COR-L47 (cell line): Measurements from ENCODE around the gene CMTM4.
"Not testable (repeated sequence)": the region's sequence is repeated elsewhere in the genome, so short reads cannot be mapped to it uniquely, and the experiment has no call there.

Experiments used
- DNase-seq: peaks from one replicate; lab custom pipeline; 2025; lab: John Stamatoyannopoulos, UW

Gene CMTM4

DNA sequence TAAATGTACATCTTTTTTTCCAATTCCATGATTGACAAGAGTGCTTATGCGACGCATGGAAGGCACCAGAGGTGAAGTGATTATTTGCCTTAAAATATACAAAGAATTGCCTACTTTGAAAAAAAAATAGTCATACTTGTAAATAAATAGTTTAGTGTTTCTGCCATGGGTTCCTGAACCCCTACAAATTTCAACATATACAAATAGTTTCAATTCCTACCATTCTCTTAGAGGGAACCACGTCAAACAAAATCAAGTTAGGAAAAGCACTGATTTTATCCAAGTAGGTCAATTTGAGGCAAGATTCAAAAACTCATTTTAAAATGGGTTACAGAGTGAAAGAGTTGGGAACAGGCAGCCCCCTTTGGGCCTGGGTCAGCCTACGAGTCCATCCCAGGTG, 80.4 kb downstream of the CMTM4 start:
- no peak for DNase-seq

DNA sequence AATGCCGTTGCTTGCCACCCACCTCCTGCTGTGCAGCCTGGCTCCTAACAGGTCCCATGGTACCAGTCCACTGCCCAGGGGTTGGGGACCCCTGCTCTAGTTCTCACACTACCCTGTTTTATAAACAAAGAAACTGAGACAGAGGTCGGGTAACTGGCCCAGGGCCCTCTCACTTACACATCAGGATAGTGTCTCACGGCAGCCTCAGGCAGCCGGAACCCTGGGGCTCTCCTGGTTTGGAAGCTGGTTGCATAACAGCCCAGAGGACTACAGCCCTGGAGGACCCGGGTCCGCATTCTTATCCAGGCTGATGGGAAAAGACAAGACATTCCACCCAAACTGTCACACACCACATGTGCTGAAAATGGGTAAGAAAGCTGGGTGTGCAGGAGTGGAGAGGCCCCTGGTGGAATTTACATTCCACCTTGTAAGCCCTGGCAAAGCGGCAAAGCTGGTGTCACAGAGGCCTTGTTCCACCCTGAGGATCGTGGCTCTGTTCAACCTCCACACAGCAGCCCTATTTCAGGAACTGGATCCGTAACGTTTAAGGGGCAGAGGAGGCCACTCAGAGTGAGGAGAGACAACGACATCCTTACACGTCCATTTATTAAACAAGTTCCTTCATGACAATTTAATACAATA, 82.3 kb downstream of the CMTM4 start:
- no peak for DNase-seq

DNA sequence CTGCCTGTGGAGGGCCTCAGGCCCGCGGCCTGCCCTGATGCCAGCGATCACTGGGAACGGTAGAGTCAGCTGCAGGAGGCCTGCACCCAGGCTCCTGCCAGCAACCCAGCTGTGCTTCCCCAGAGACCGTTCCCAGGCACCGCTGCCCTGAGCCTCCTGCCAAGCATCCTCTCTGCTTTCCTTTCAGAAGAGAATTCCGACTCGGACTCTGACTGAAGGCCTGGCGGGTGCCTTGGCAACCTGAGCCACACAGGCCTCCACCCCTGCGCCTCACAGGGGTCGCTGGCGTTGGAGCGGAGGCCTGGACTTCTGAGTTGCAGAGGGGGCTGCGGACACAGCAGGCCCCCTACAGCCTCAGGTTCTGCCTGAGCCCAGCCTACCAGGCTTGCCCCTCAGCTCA, 84.1 kb downstream of the CMTM4 start:
- DNase-seq = no peak

DNA sequence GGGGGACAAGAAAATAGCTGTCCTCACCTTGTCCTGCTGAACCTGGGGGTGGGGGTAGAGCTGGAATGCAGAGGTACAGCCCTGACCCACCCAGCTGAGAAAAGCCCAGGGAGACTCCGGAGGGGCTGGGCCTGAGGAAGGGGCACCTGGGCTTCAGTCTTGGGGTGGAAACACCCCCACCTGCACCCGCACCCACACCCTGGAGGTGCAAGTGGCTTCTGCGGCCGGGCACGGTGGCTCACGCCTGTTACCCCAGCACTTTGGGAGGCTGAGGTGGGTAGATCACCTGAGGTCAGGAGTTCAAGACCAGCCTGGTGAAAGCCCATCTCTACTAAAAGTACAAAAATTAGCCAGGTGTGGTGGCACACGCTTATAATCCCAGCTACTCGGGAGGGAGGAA, 84.6 kb downstream of the CMTM4 start:
- DNase-seq = not testable (repeated sequence)

DNA sequence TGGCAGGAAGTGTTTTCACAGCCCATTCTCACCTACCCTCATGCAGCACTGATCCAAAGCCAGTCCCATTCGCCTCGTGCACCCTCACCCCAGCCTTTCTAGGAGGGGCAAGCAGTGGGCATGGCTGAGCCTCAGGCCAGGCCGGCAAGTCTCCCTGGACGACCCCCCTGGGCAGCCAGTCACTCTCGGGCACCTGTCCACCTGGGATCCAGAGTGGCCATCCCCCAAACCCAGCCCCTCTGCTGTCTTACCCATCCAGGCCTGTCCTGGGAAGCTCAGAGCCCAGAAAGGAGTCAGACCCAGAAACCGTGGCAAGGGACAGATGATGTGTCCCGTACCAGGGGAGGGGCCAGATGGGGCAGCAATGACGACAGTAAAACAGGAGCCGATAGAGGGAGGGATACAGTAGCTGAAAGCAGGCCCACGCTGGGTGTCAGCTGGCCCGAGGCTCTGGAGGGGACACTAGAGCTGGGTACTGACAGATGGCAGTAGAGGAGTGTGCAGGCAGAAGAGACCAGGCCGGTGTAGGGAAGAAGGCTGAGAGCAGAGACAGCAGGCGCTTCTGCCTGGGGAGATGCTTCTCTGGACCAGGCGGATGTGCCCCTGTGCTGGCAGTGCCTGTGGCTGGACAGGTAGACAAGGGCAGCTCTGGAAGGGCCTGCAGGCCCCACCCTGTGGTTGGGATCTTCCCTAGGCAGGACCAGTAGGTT, 86.3 kb downstream of the CMTM4 start:
- no peak for DNase-seq

DNA sequence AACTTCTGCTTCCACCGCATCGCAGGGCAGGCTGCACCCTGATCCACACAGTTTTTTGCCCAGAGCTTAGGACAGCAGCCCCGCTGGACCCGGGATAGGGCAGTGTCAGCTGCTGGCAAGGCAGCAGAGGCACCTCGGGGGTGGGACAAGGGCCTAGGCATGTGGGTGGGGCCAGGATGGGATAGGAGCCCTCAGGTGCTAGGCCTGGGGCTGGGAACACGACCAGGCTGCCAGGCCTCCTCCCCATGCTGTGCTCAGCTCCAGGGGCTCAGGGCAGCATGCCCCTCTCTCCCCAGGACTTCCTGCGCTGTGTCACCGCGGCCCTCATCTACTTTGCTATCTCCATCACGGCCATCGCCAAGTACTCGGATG, 87.4 kb downstream of the CMTM4 start:
- DNase-seq = no peak

DNA sequence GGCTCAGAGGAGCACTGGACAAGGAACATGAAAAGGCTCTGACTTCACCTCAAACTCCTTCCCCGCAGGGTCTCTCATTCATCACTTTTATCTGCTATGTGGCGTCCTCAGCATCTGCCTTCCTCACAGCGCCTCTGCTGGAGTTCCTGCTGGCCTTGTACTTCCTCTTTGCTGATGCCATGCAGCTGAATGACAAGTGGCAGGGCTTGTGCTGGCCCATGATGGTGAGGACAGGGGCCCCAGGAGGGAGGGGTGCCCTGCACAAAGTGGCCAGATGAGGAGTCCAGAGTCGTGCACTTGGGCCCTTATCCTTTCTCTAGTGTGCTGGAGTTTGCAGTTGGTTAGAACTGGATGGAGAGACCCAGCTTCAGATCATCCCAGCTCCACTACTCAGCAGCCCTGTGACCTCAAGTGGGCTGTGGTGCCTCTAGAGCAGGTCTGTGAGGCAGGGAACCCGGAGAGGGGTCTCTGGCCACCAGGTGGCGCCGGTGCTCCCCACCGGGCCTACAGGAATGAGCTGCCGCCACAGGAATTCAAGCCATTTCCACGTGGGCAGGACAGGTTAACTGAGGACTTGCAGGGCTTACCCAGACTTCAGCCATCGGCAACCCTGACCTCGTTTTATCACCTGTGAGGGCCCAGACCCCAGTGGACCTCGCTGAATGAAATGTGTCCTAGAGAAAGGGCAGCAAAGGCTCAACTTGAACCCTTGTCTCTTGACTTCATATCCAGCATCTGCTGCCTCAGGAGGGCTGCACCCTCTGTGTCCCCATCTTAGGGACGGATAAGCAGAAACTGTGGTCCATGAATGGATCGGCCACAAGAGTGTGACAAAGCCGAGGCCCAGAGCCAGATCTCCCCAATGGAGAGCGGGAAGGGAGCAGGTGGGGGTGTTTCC, 88.1 kb downstream of the CMTM4 start:
- peak; percentile 70 for DNase-seq

DNA sequence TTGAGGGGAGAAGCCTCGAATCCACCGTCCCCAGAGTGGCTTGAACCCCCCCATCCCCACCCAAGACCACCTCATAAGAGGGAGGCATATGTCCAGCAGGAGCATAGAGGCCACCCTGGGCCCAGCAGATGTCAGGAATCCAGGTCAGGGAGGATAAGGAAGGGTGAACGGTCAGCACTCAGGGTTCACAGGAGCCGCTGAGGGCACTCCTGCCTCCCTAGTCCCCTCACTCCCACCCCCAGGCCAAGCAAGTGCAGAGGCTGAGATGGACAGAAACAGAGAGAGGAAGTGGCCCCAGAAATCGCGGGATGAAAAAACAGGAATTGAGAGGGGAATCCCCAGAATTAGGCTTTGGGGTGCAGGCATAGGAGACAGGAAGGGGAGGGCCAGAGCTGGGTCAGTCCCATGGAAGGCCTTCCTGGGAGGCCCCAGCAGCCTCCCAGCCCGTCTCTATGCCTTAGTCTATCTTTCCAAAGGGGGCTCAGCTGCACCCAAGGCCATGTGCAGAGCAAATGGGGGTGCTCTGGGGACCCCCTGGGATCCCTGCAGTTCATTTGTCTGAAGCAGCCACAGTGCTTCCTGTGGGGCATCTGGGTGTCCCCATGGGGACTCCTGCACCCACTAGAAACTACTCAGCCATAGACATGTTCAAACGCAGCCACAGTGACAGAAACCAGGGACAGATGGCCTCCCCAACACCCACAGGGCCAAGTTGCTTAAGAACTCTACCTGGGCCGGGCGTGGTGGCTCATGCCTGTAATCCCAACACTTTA, 90.4 kb downstream of the CMTM4 start:
- no peak for DNase-seq

DNA sequence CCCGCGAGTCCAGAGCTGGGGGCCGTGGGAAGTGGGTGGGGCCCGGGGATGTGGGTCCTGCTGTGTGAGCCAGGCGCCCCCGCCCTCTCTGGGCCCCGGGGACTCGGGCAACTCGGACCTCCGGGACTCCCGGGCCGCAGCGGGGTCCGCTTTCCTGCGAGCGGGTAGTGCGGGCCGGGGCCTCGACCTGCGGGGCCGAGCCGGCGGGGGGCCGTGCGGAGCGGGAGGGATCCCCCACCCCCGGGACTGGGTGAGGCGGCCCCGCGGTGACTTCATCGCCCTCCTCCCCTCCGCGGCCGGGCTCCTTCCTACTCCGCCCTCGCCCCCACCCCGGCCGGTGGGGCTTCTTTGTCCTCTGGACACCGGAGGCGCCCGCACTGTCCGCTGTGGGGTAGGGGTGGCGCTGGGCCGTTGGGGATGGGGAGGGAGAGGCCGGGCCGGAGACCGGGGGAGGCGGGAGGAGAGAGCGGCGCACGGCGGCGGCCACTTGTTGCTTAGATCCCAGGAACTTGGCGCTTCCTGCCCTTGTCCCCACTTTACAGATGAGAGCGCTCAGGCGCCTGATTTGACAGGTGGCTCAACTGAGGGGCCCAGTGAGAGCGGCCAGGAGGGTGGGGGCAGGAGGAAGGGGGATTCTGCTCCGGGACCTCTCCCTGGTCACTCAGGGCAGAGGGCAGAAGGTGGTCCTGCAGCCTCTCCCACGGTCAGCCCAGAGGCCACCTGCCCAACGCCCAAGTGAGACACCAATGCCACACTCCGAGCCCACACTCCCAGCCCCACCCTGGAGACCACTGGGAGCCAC, 91.2 kb downstream of the CMTM4 start:
- no peak for DNase-seq

DNA sequence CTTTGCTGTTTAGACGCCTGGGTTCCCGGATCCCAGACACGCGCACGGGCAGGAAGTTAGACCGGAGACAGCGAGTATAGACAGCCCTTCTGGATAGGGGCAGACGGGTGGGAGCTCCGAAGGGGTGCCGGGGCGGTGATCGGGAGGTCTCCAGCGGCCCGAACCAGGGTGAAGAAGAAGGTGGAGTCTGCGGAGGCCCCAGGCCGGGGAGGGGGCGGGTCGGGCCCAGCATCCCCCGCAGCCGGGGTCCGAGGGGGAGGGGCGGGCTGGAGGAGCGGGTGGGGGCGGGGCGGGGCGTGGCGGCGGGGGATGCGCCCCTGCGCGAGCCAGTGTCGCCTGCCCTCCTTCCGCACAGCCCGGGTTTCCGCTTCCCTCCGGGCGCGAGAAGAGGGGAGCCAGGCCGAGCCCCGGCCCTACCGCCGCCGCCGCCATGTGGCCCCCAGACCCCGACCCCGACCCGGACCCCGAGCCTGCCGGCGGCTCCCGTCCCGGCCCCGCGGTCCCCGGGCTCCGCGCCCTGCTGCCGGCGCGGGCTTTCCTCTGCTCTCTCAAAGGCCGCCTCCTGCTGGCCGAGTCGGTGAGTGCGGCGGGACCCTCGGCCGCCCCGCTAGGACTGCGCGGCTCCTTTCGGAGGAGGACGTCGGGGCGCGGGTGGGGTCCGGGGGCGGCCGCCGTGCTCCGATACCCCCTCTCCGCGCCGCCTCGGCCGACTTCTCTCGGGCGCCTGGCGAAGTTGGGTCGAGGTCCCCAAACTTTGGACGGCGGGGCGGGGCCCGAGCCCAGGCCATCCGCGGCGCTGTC, 92.0 kb downstream of the CMTM4 start, which contains the start of gene CMTM3:
Gene CMTM3, plus strand, starts transcription at position 329 of the 801 bp plus-strand sequence. Its CDS starts 102 bp downstream, at position 431.
- peak; percentile 37 for DNase-seq

DNA sequence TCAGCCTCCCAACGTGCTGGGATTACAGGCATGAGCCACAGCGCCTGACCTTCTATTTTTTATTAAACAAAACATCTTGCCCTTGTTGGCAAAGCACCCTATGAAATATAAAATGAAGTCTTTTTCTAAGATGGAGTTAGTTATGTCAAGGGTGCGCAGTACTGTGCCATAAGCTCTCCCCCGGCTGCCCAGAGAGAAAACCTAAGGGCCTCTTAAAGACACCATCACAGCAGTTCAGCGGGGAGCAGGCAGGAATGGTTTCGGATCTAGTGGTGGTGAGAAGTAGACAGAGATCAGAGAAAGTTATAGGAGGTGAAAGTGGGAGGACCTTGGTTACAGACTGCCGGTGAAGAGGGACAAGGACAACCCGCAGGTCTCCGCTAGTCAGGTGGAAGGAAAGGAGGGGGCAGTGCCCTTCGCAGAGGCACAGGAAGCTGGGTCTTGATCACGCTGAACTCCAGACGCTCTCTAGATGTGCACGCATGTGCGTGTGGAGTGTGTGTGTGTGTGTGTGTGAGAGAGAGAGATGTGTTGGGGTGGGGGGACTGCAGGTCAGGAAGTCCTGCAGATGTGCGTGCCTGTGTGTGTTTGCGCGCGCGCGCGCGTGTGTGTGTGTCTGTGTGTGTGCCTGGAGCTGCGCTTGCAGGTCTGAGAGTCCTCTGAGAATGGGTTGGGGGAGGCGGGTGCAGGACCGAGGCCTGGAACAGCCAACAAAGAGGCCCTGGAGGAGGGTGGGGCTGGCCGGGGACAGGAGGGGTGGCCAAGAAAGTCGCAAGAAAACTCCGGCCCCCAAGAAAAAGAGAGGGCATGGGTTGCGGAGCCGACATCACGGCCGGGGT, 92.8 kb downstream of the CMTM4 start:
- DNase-seq = peak; percentile 23

DNA sequence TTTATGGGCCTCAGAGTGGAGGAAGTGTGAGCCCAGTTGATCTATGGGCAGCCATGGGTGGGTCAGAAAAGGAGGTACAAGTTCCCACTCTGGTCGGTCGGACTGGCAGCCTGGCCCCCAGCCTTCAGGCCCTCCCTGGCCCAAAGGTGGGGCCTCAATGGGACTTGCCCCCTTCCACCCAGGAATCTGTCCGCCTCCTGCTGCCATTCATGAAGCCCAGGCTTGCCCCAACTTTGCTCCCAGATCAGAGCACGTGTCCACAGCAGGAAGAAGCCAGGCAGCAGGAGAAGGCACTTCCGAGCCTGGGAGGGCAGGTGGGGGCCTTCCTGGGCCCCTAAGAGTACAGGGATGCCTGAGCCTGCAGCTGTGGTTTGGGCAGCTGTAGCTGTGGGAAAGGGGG, 95.1 kb downstream of the CMTM4 start:
- DNase-seq = no peak

DNA sequence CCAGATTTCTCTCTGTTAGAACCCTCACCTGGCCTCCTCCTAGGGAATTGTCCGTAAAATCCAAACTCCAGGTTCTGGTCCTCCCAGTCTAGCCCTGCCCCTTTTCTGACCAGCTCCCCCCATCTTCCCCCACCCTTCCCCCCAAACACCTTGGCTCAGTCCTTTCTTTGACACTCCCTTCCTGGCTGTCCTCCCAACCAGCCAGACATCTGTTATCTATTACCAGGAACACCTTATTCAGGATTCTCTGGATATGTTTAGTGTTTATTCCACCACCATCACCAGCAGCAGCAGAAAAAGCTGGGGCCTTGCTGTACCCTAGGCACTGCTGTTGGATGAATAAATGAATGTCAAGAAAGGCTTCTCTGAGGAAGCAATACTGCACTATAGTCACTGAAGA, 96.1 kb downstream of the CMTM4 start:
- DNase-seq = no peak

DNA sequence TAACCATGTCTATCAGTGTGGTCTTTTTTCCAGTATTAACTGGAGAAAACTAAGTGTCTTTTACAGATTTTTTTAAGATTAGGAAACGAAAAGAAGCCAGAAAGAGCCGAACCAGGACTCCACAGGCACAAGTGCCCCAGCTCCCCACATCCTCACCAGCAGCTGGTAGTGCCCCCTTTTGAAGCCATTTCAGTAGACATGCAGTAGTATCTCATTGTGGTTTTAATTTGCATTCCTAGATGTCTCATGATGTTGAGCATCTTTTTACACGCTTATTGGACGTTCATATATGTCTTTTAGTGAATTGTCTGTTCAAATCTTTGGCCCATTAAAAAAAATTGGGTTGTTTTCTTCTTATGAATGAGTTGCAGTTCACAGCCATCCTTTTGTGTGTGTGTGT, 96.8 kb downstream of the CMTM4 start:
- DNase-seq = no peak

DNA sequence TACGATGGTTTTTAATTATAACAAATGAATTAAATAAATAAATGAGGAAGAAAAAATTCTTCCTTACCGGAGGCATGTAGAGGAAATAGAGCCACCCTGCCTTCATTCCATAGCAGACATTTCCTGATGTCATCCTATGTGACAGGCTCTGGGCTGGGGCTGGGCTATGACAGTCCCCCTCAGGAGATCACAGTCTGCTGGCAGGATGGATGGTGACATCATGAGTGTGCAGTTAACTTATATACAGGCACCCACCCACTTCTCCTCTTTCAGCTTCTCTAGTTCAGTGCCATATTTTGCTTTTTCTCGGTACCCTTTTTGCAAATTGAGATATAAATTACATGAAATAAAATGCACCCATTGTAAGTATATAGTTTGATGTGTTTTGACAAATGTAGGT, 98.4 kb downstream of the CMTM4 start:
- no peak for DNase-seq

DNA sequence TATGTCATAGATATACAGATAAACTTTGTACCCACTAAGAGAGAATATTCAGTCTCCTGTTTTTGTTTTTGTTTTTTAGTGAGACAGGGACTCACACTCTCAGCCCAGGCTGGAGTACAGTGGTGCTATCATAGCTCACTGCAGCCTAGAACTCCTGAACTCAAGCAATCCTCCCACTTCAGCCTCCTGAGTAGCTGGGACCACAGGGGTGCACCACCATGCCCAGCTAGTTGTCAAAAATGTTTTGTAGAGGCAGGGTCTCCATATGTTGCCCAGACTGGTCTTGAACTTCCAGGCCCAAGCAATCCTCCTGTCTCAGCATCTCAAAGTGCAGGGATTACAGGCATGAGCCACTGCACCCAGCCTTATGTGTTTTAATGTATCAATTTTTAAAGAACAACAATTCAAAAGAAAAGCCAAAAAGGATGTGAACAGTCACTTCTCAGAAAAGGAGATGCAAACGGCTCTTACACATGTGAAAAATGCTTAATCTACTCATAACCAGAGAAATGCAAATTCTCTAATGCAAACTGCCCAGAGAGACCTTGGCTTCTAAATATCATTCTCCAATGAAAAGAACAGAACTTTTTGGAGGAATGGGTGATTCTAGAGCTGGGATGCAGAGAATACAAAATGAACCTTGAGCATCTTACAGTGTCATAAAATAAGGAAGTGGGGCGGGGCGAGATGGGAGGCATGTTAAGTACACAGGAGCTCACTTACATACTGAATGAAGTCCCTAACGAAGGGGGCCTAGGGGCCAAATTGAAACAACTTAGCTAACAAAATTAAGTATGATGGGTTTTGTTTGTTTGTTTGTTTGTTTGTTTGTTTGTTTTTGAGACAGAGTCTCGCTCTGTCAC, 99.3 kb downstream of the CMTM4 start:
- no peak for DNase-seq

DNA sequence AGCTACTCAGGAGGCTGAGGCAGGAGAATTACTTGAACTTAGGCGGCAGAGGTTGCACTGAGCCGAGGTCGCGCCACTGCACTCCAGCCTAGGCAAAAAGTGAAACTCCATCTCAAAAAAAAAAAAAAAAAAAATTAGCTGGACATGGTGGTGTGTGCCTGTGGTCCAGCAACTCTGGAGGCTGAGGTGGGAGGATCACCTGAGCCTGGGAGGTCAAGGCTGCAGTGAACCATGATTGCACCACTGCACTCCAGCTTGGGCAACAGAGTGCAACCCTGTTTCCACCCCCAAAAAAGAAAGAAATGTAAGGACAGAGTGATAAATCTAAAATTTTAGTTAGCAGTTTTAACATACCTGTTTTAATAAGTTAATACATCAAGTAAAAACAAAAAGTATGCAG, 100.0 kb downstream of the CMTM4 start:
- not testable (repeated sequence) for DNase-seq

DNA sequence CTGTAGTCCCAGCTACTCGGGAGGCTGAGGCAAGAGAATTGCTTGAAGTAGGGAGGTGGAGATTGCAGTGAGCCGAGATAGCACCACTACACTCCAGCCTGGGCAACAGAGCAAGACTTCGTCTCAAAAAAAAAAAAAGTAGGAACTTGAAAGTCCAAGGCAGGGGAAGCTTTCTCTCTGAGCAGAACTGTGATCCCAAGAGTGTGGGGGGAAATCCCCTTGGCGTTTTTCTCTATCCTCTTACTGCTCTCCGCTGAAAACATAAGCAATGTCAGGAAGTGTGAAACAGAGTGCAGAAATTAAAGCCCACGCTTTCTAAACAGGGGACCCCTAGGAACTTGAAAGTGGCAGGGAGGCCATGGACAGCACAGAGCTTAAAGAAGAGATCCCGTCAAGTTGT, 101.8 kb downstream of the CMTM4 start:
- DNase-seq = no peak
